Tibial nerve (tissue), 4 donors: Measurements from ENCODE around the gene CARS2.

Experiments
- EP300 ChIP-seq, 2 donors: sonication (generic); formaldehyde crosslinking; IDR thresholded peaks; one replicate each; pipeline ENCODE4 v1.6.1; 2017; ENCODE audit warnings: antibody characterized with exemption in 2 of 2, mild to moderate bottlenecking in 1 of 2
- POLR2A ChIP-seq, 2 donors: fragments of 450-650 bp; IDR thresholded peaks; one replicate each; pipeline ENCODE4 v1.6.1; 2017; ENCODE audit warnings: antibody characterized with exemption in 2 of 2, mild to moderate bottlenecking in 2 of 2, moderate library complexity in 2 of 2
- TF ChIP-seq, protein P1 (sequence below), 5 experiments: fragments of 200-600 bp in 3 of 5; fragments of 450-650 bp in 2 of 5; sonication (generic) in 3 of 5; IDR thresholded peaks; one replicate each; pipeline ENCODE4 v1.5.1; 2016 to 2019; ENCODE audit warnings: antibody characterized with exemption in 5 of 5, mild to moderate bottlenecking in 3 of 5, moderate library complexity in 2 of 5

DNA sequence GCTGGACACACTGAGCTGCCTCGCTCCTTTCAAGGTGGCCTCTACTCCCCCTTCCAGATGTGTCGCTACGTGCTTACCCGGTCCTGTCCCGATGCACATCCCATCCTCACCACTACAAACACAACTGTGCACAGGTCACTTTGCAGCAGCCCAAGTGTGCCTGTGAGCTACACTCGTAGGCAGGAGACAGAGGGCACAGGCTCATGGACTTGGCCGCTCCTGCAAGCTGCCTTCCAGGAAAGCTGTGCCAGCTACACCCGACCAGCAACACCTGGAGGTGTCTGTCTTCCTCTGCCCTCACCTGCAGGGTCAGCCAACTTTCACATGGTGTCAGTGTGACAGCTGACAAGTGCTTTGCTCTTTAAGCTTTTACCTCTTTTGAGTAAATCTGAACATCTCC, 15.4 kb downstream of the CARS2 start:
- TF ChIP-seq POLR2A (IDR thresholded peaks at IDR 0.05) (no peak), EP300 (IDR thresholded peaks at IDR 0.05) (no peak)
- TF ChIP-seq, protein P1, sequence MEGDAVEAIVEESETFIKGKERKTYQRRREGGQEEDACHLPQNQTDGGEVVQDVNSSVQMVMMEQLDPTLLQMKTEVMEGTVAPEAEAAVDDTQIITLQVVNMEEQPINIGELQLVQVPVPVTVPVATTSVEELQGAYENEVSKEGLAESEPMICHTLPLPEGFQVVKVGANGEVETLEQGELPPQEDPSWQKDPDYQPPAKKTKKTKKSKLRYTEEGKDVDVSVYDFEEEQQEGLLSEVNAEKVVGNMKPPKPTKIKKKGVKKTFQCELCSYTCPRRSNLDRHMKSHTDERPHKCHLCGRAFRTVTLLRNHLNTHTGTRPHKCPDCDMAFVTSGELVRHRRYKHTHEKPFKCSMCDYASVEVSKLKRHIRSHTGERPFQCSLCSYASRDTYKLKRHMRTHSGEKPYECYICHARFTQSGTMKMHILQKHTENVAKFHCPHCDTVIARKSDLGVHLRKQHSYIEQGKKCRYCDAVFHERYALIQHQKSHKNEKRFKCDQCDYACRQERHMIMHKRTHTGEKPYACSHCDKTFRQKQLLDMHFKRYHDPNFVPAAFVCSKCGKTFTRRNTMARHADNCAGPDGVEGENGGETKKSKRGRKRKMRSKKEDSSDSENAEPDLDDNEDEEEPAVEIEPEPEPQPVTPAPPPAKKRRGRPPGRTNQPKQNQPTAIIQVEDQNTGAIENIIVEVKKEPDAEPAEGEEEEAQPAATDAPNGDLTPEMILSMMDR (IDR thresholded peaks at IDR 0.05) = no peak
